Left lung (tissue), 10 donors: ENCODE measurements around the gene OR2Z1. TPM values are rescaled to one million over a fixed set of nuclear protein-coding genes. Genes with fewer than 3 reads are reported as not detected.

Experiments
- ATAC-seq: fragments of 200-7000 bp; cut with Tn5 transposase; one replicate; pipeline ENCODE4 v1.9.1; 2020; ENCODE audit warnings: moderate library complexity
- DNase-seq, 4 donors: peaks; one replicate each; pipeline ENCODE4 v3.0.0-alpha.2; 2013 to 2020
- H3K27ac ChIP-seq, 2 donors: fragments of 200-600 bp; sonication (generic) in 1 of 2; one replicate each; pipeline versions ENCODE4 v1.5.0 to v1.8.0; 2020 to 2021
- H3K27me3 ChIP-seq, 2 donors: fragments of 200-600 bp; sonication (generic) in 1 of 2; one replicate each; pipeline versions ENCODE4 v1.5.0 to v1.8.0; 2020 to 2021
- H3K36me3 ChIP-seq, 2 donors: fragments of 200-600 bp; sonication (generic) in 1 of 2; one replicate each; pipeline versions ENCODE4 v1.5.0 to v1.8.0; 2020 to 2021
- H3K4me1 ChIP-seq, 2 donors: fragments of 200-600 bp; one replicate each; pipeline ENCODE4 v1.8.0; 2021
- H3K4me3 ChIP-seq, 2 donors: fragments of 200-600 bp; sonication (generic) in 1 of 2; one replicate each; pipeline versions ENCODE4 v1.5.0 to v1.8.0; 2020 to 2021; ENCODE audit warnings: mild to moderate bottlenecking in 1 of 2
- H3K9me3 ChIP-seq, 2 donors: fragments of 200-600 bp; sonication (generic) in 1 of 2; one replicate each; pipeline versions ENCODE4 v1.5.0 to v1.8.0; 2020 to 2021
- CTCF ChIP-seq, 2 donors: fragments of 200-600 bp; sonication (generic) in 1 of 2; IDR thresholded peaks; one replicate each; pipeline versions ENCODE4 v1.5.0 to v1.8.0; 2021; ENCODE audit warnings: antibody characterized with exemption in 2 of 2
- intact Hi-C, 2 donors: fragments of 100-400 bp; cut with DNase I; formaldehyde crosslinking; loops; one replicate each; pipeline versions ENCODE4 v1.11.2 to v1.14.2; 2022
- polyA plus RNA-seq, 6 donors: library from polyadenylated mRNA; unstranded; fragments of 120-200 nt; gene quantifications; one replicate each; pipeline ENCODE4 v1.2.1, GENCODE V29; 2013; ENCODE audit not compliant: insufficient read length in 6 of 6
- total RNA-seq, 2 donors: library from RNA; stranded (reverse); fragmentation: NEBNext Ultra II Directional; extraction: Animal tissue kit (Norgen Biotek cat#: 25700); gene quantifications; one replicate each; pipeline ENCODE4 v1.2.1, GENCODE V29; 2021
- donor health status: DM: no; HTN: yes; CAD: no.
- donor health status: DM: no; HTN: no; CAD: no.

OR2Z1 gene
- total and polyA plus RNA-seq, 8 donors = not detected

GRCh38 chr19:8686549-8686948 lies 34.9 kb upstream of the OR2Z1 start:
- no peak overlapping the region for H3K27ac ChIP-seq
- H3K9me3 ChIP-seq = no peaks in the 10 kb centered on the region
- H3K27me3 ChIP-seq = peaks cover 0 to 9% of the 10 kb centered on the region in 2 donors
- no peak for ATAC-seq
- no peaks in the 10 kb centered on the region for H3K36me3 ChIP-seq
- TF ChIP-seq CTCF (IDR thresholded peaks at IDR 0.05) = no peak
- H3K4me3 ChIP-seq = no peak overlapping the region
- intact Hi-C loops = no loop called here
- no peaks in the 10 kb centered on the region for H3K4me1 ChIP-seq
- no peak for DNase-seq

DNA sequence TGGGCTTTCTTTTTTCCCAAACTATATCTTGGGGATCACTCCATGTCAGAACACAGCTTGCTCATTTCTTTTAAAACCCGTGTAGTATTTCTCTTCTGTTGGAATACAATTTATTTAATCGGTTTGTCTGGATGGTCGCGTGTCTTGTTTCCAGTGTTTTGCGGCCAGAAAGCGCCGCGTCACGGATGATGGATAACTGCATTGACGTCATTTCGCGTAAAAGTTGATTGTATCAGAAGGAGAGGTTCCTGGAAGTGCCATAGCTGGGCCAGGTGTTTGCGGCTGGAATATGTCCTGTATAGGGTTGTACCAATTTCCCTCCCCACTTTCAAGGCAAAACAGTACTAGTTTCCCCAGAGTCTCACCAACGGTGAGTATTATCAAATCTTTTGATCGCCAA lies 32.5 kb upstream of the OR2Z1 start:
- H3K27me3 ChIP-seq = peaks cover 0 to 31% of the 10 kb centered on the region in 2 donors
- no peak for ATAC-seq
- DNase-seq = no peak
- no peak overlapping the region for H3K27ac ChIP-seq
- H3K4me1 ChIP-seq = no peaks in the 10 kb centered on the region
- H3K4me3 ChIP-seq = no peak overlapping the region
- intact Hi-C loops = no loop called here
- no peaks in the 10 kb centered on the region for H3K9me3 ChIP-seq
- no peak for TF ChIP-seq CTCF (IDR thresholded peaks at IDR 0.05)
- no peaks in the 10 kb centered on the region for H3K36me3 ChIP-seq

GRCh38 chr19:8690753-8691539 lies 30.5 kb upstream of the OR2Z1 start:
- Histone ChIP-seq H3K4me3 (no peak overlapping the region), H3K4me1 (no peaks in the 10 kb centered on the region), H3K27ac (no peak overlapping the region), H3K9me3 (no peaks in the 10 kb centered on the region), H3K27me3 (peaks cover 0 to 51% of the 10 kb centered on the region in 2 donors), H3K36me3 (no peaks in the 10 kb centered on the region)
- no peak for ATAC-seq
- no peak for TF ChIP-seq CTCF (IDR thresholded peaks at IDR 0.05)
- intact Hi-C loops = no loop called here
- no peak for DNase-seq

DNA sequence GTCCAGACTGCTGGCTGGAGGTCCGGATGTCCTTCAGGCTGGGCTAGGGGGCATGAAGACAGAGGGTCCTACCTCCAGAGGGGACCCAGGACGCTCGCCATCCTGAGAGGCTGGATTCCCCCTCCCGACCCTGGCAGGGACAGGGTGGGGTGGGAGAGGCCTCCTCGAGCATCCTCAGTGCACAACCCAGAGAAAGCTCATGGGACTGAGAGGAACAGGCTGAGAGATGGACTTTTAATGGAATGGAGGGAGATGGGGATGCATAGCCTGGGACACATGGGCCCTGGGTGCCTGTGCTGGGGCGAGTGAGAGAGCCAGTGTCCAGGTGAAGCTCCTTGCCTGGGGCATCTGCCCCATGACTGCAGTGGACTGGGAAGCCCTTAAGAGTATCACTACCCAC lies 25.9 kb upstream of the OR2Z1 start:
- no peaks in the 10 kb centered on the region for H3K4me1 ChIP-seq
- H3K4me3 ChIP-seq = no peak overlapping the region
- H3K36me3 ChIP-seq = no peaks in the 10 kb centered on the region
- H3K27ac ChIP-seq = no peak overlapping the region
- peaks cover 0 to 83% of the 10 kb centered on the region in 2 donors for H3K27me3 ChIP-seq
- no peak for DNase-seq
- H3K9me3 ChIP-seq = no peaks in the 10 kb centered on the region
- no peak for ATAC-seq
- intact Hi-C loops = no loop called here
- no peak for TF ChIP-seq CTCF (IDR thresholded peaks at IDR 0.05)

- H3K36me3 ChIP-seq = no peaks in the 10 kb centered on the region
- H3K9me3 ChIP-seq = no peaks in the 10 kb centered on the region
- H3K27me3 ChIP-seq = peaks cover 0 to 83% of the 10 kb centered on the region in 2 donors
- no peak overlapping the region for H3K27ac ChIP-seq
- H3K4me3 ChIP-seq = no peak overlapping the region
- DNase-seq (no peak), ATAC-seq (no peak)
- TF ChIP-seq CTCF (IDR thresholded peaks at IDR 0.05) = no peak
- H3K4me1 ChIP-seq = no peaks in the 10 kb centered on the region
- intact Hi-C loops = no loop called here
These were observed 25.5 kb upstream of the OR2Z1 start for GRCh38 chr19:8695911-8696310.
